Daoy (cell line): Measurements from ENCODE around the gene UFSP2. TPM values are rescaled to one million over a fixed set of nuclear protein-coding genes. Genes with fewer than 3 reads are reported as not detected.

Experiments used
- DNase-seq: peaks from one replicate; pipeline ENCODE4 v3.0.0-alpha.2; 2015; ENCODE audit warnings: low read depth
- total RNA-seq: library from RNA; depleted of rRNA; stranded (reverse); fragments of >200 nt; shearing (Covaris generic); gene quantifications from 2 replicates; pipeline ENCODE4 v1.2.3, GENCODE V29; 2014; rRNA removed

UFSP2 gene
- total RNA-seq, 1 experiment from 2014 or later, result 18.5 TPM

DNA sequence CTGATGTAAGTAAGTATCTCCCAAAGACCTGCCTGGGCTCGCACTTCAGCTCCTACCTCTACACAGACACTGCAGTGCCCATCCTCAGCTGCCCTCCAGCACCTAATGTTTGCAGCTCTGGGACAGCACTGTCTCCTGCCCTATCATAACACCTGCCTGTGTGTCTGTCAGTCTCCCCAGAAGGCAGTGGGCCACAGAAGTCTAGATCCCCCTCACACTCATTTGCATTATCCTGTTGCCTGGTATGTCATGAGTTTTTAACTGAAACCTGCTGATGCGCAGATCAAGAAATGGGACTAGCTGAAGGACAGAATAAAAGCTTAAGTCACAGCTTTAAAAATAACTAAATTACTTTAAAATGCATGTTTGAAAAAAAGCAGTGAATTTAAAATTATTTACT is 73.0 kb downstream of the UFSP2 start:
- DNase-seq, result no peak

DNA sequence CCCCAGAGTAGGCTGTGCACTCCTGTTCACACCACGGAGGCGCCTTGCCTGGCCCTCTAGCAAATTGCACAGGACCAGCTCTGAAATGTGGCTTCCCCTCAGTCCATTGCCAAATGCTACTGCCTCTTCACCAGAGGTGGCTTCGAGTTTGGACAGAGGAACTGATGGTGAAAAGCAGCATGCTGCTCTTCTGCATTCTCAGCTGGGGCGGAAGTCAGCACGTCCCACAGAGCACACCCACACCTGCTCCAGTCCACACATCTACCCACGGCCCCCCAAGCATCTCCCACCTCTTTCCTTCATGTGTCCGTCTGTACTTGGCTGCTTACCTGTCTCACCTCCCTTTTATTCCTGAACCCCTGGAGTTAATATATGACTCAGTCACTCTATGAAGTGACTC is 73.6 kb downstream of the UFSP2 start:
- no peak for DNase-seq

DNA sequence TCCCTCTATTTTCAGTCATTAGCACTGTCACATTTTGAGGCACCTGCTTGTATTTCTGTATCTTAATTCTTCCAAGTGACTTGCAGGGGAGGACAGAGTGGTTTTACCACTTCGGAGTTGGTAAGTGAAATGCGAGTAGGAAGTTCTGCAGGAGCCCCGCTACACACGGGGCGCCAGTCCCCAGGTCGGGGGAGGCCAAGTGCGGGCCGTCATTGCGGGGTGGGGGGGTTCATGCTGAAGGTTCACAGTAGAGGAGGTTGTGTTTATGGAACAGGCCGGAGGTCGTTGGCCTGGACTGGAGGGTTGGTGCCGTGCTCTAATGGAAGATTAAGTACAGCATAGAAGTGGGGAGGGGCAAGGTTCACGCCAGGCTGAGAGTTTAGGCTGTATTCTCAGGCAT is 74.1 kb downstream of the UFSP2 start:
- DNase-seq, result no peak

Other genes with a start within 250 kb of the UFSP2 start
- gene CFAP97, start 222.0 kb downstream of the UFSP2 start, total RNA-seq, result 19.6 and 22.3 TPM in 2 replicates
- 12.6 and 14.8 TPM in 2 replicates for gene SNX25, start 216.4 kb downstream of the UFSP2 start, total RNA-seq
- 0.03 and 0.29 TPM in 2 replicates for gene LRP2BP, start 30.0 kb downstream of the UFSP2 start, total RNA-seq
- gene ANKRD37, start 29.1 kb downstream of the UFSP2 start, total RNA-seq, result 0.36 and 0.97 TPM in 2 replicates
- 0.06 TPM in 1 of 2 replicates, not detected in the other for gene CCDC110, start 45.8 kb upstream of the UFSP2 start, total RNA-seq
- 18.9 and 20.4 TPM in 2 replicates for gene PDLIM3, start 109.5 kb upstream of the UFSP2 start, total RNA-seq